Tibial artery (tissue), 4 donors: ENCODE data around the gene ACSL6.

Source experiments
- DNase-seq, 2 donors: peaks; one replicate each; pipeline ENCODE4 v3.0.0-alpha.2; 2019
- H3K27ac ChIP-seq, 2 donors: fragments of 200-600 bp; sonication (generic) in 1 of 2; 1 replicate in 1 of 2; 2 replicates in 1 of 2; pipeline ENCODE4 v1.5.1; 2018 to 2019; ENCODE audit warnings: mild to moderate bottlenecking in 1 of 2
- H3K27me3 ChIP-seq, 2 donors: fragments of 200-600 bp; sonication (generic) in 1 of 2; one replicate each; pipeline versions ENCODE4 v1.5.1 to v1.6.0; 2016 to 2019
- H3K36me3 ChIP-seq, 3 donors: fragments of 200-600 bp; sonication (generic) in 2 of 3; one replicate each; pipeline ENCODE4 v1.5.1; 2016 to 2019; ENCODE audit warnings: mild to moderate bottlenecking in 2 of 3
- H3K4me1 ChIP-seq, 4 donors: fragments of 200-600 bp; sonication (generic) in 2 of 4; 1 replicate in 3 of 4; 2 replicates in 1 of 4; pipeline ENCODE4 v1.5.1; 2016 to 2019
- H3K4me3 ChIP-seq, 2 donors: fragments of 200-600 bp; sonication (generic) in 1 of 2; 1 replicate in 1 of 2; 2 replicates in 1 of 2; pipeline ENCODE4 v1.5.1; 2018 to 2019; ENCODE audit warnings: mild to moderate bottlenecking in 2 of 2
- H3K9me3 ChIP-seq, 3 donors: fragments of 200-600 bp; sonication (generic) in 1 of 3; one replicate each; pipeline ENCODE4 v1.5.1; 2016 to 2019
- CTCF ChIP-seq, 2 experiments: fragments of 200-600 bp in 1 of 2; fragments of 450-650 bp in 1 of 2; IDR thresholded peaks; one replicate each; pipeline ENCODE4 v1.5.1; 2017 to 2019; ENCODE audit warnings: antibody characterized with exemption in 2 of 2, mild to moderate bottlenecking in 1 of 2, moderate library complexity in 1 of 2
- intact Hi-C: fragments of 100-400 bp; cut with DNase I; formaldehyde crosslinking; loops from one replicate; pipeline ENCODE4 v1.15.0; 2023; ENCODE audit warnings: low total_unique reads

The ACSL6 gene

GRCh38 chr5:132050661-132051552 is 39.4 kb upstream of the ACSL6 start:
- intact Hi-C loops, result no loop called here
- no peak for DNase-seq
- no peaks in the 10 kb centered on the region for H3K36me3 ChIP-seq
- no peak overlapping the region for H3K27ac ChIP-seq
- no peak overlapping the region for H3K4me3 ChIP-seq
- H3K27me3 ChIP-seq, result peaks cover 0 to 7% of the 10 kb centered on the region in 2 donors
- no peaks in the 10 kb centered on the region for H3K4me1 ChIP-seq
- no peak for TF ChIP-seq CTCF (IDR thresholded peaks at IDR 0.05)
- no peaks in the 10 kb centered on the region for H3K9me3 ChIP-seq

GRCh38 chr5:132050136-132050535 is 38.7 kb upstream of the ACSL6 start:
- Histone ChIP-seq H3K27me3 (peaks cover 0 to 7% of the 10 kb centered on the region in 2 donors), H3K4me3 (no peak overlapping the region), H3K9me3 (no peaks in the 10 kb centered on the region), H3K27ac (no peak overlapping the region), H3K4me1 (no peaks in the 10 kb centered on the region), H3K36me3 (no peaks in the 10 kb centered on the region)
- TF ChIP-seq CTCF (IDR thresholded peaks at IDR 0.05), result no peak
- intact Hi-C loops, result no loop called here
- peak; percentile 58 to 74 for DNase-seq

- DNase-seq, result no peak
- no peak overlapping the region for H3K27ac ChIP-seq
- H3K4me3 ChIP-seq, result no peak overlapping the region
- intact Hi-C loops, result no loop called here
- TF ChIP-seq CTCF (IDR thresholded peaks at IDR 0.05), result no peak
- H3K36me3 ChIP-seq, result no peaks in the 10 kb centered on the region
- peaks cover 0 to 7% of the 10 kb centered on the region in 2 donors for H3K27me3 ChIP-seq
- H3K9me3 ChIP-seq, result no peaks in the 10 kb centered on the region
- H3K4me1 ChIP-seq, result no peaks in the 10 kb centered on the region
Observed at GRCh38 chr5:132049559-132049958, 38.1 kb upstream of the ACSL6 start.

- no peak for DNase-seq
- Histone ChIP-seq H3K36me3 (no peaks in the 10 kb centered on the region), H3K27me3 (peaks cover 0 to 7% of the 10 kb centered on the region in 2 donors), H3K4me1 (no peaks in the 10 kb centered on the region), H3K9me3 (no peaks in the 10 kb centered on the region), H3K4me3 (no peak overlapping the region), H3K27ac (no peak overlapping the region)
- intact Hi-C loops, result no loop called here
- no peak for TF ChIP-seq CTCF (IDR thresholded peaks at IDR 0.05)
Observed at GRCh38 chr5:132049093-132049492, 37.6 kb upstream of the ACSL6 start.

- peaks cover 0 to 19% of the 10 kb centered on the region in 2 donors for H3K27me3 ChIP-seq
- no peak for TF ChIP-seq CTCF (IDR thresholded peaks at IDR 0.05)
- no peak overlapping the region for H3K4me3 ChIP-seq
- intact Hi-C loops, result no loop called here
- no peaks in the 10 kb centered on the region for H3K4me1 ChIP-seq
- H3K36me3 ChIP-seq, result no peaks in the 10 kb centered on the region
- peaks cover 0 to 3% (median 0%) of the 10 kb centered on the region in 3 donors for H3K9me3 ChIP-seq
- no peak overlapping the region for H3K27ac ChIP-seq
- DNase-seq, result peak in 1 of 2 donors; percentile 12
Observed at GRCh38 chr5:132046880-132047299, 35.4 kb upstream of the ACSL6 start.
